Activated CD4-positive, alpha-beta T cell treated with anti-CD3 and anti-CD28 coated beads, Interleukin-2, amount 50 U/mL, for 4 hours (primary cell): ENCODE results near the gene HS2ST1.

Experiments used
- DNase-seq, 2 experiments: peaks; one replicate each; pipeline ENCODE4 v3.0.0-alpha.2; 2020

Gene HS2ST1

GRCh38 chr1:87117761-87118368 is 203.4 kb downstream of the HS2ST1 start:
- DNase-seq, result no peak

- no peak for DNase-seq
These were observed 205.2 kb downstream of the HS2ST1 start for GRCh38 chr1:87119541-87120140.

- no peak for DNase-seq
These were observed 206.3 kb downstream of the HS2ST1 start for GRCh38 chr1:87120779-87121178.

- no peak for DNase-seq
These were observed 207.3 kb downstream of the HS2ST1 start for GRCh38 chr1:87121711-87122163.

GRCh38 chr1:87122243-87122642 is 207.8 kb downstream of the HS2ST1 start:
- no peak for DNase-seq

- no peak for DNase-seq
These were observed 209.2 kb downstream of the HS2ST1 start for GRCh38 chr1:87123610-87124009.

GRCh38 chr1:87126886-87127505 is 212.6 kb downstream of the HS2ST1 start:
- no peak for DNase-seq

- no peak for DNase-seq
These were observed 213.1 kb downstream of the HS2ST1 start for GRCh38 chr1:87127581-87127980.

- no peak for DNase-seq
These were observed 214.6 kb downstream of the HS2ST1 start for GRCh38 chr1:87129038-87129437.

GRCh38 chr1:87129606-87130005 is 215.2 kb downstream of the HS2ST1 start:
- DNase-seq, result no peak

- DNase-seq, result no peak
These were observed 216.0 kb downstream of the HS2ST1 start for GRCh38 chr1:87130438-87130837.

GRCh38 chr1:87131809-87132283 is 217.4 kb downstream of the HS2ST1 start:
- DNase-seq, result peak; percentile 61 to 66

- DNase-seq, result no peak
These were observed 217.9 kb downstream of the HS2ST1 start for GRCh38 chr1:87132284-87132870.

- no peak for DNase-seq
These were observed 219.6 kb downstream of the HS2ST1 start for GRCh38 chr1:87134061-87134460.

- no peak for DNase-seq
These were observed 220.3 kb downstream of the HS2ST1 start for GRCh38 chr1:87134625-87135328.

- no peak for DNase-seq
These were observed 220.9 kb downstream of the HS2ST1 start for GRCh38 chr1:87135329-87135712.

- no peak for DNase-seq
These were observed 222.3 kb downstream of the HS2ST1 start for GRCh38 chr1:87136607-87137341.

- DNase-seq, result no peak
These were observed 222.9 kb downstream of the HS2ST1 start for GRCh38 chr1:87137342-87137739.

- no peak for DNase-seq
These were observed 226.6 kb downstream of the HS2ST1 start for GRCh38 chr1:87140831-87141540.

GRCh38 chr1:87141556-87141955 is 227.1 kb downstream of the HS2ST1 start:
- DNase-seq, result no peak

- no peak for DNase-seq
These were observed 229.1 kb downstream of the HS2ST1 start for GRCh38 chr1:87143413-87144135.
